Ramos (cell line): ENCODE data around the gene GLG1.
"Not testable (repeated sequence)": the region's sequence is repeated elsewhere in the genome, so short reads cannot be mapped to it uniquely, and the experiment has no call there.

ENCODE experiments used
- in situ Hi-C: fragments of 300-500 bp; cut with MboI; formaldehyde crosslinking; loops from one replicate; pipeline ENCODE4 v1.14.3; 2022; ENCODE audit warnings: low sequenced_read_pairs; ENCODE audit not compliant: unreplicated experiment

GLG1 gene

GRCh38 chr16:74451951-74452758 is 154.8 kb downstream of the GLG1 start:
- in situ Hi-C loops, result no loop called here

DNA sequence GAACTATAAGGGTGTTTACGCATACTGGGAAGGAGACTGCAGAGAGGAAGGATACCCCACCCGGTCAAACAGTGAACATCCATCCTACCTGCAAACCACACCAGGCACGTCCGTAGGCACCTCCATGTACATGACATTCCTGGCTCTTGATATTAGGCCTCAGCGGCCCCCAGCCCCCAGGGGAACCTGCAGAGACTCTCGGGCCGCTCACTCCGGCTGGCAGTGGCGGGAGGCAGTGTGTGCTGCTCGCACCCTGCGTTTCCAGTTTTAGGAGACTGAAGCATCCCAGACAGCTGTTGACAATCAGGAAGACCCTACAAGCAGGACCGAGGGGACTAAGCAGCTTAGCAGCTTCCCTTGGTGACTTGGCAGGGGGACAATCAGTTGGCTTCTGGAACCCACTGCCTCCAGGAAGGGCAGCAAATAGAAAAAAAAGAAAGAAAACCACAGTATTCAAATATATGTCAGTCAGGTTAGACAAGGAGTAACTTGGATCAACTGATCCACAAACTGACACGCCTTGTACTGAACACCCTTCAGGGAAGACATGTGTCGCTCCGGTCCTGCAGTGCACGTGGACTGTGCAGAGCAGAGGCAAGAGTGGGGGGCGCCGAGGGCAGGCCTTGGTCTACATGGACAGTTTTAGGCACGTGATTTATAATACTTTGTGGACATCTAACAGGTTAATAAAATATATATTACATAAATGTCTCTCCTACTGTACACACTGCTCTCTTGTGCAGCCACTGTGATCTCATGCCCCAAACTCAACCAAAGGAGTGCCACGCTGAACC is 155.8 kb downstream of the GLG1 start:
- in situ Hi-C loops, result no loop called here

DNA sequence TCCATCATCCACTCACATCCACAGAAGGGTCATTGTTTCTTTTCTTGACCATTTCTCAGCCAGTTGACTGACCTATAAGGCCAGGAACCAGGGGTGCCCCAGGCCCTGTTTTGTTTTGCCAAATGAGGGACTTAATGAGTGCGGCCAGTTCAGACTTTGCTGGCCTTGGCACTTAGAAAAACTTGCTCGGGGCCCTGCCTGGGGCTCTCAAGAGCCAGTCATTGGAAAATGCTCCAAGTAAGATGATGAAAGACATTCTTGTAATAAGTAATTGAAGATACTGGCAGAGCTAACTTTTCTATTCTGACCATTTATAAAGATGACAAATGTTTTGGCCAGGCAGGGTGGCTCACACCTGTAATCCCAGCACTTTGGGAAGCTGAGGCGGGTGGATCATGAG is 156.7 kb downstream of the GLG1 start:
- in situ Hi-C loops, result no loop called here

DNA sequence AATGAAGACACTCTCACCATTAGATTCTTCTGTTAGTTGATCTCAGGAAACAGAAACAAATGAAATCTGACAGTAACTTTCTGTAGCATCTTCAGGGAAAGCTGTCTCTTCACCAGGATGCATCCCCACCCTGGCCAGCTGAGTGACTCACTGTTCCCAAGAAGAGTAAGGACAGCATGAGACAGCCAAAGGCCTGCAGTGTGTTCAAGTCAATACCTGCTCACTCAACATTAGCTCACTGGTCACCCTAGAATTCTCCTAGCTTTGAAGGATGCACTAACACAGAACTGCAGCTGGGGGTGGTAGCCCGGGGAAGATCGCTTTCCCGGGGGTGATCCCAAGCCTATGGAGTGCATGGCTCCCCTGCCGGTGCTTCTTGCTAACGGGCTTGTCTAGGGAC is 157.4 kb downstream of the GLG1 start:
- in situ Hi-C loops, result no loop called here

DNA sequence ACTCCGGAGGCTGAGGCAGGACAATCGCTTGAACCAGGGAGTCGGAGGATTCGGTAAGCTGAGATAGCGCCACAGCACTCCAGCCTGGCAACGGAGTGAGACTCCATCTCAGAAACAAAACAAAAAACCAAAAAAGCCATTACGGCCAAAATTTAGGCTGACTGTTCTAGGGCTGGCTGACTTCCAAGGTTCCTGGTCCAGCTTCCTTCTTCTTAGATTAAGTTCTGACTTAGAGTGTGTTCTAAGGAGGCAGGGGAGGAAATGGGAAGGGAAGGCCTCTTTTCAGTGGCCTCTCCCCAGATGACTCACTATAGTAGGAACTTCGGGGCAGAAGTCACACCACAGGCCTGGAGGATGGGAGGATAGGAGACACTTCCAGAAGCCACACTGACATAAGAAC is 157.9 kb downstream of the GLG1 start:
- in situ Hi-C loops, result no loop called here

GRCh38 chr16:74447578-74447977 is 159.3 kb downstream of the GLG1 start:
- in situ Hi-C loops, result no loop called here

- in situ Hi-C loops, result no loop called here
Observed at GRCh38 chr16:74446866-74447265, 160.0 kb downstream of the GLG1 start.

DNA sequence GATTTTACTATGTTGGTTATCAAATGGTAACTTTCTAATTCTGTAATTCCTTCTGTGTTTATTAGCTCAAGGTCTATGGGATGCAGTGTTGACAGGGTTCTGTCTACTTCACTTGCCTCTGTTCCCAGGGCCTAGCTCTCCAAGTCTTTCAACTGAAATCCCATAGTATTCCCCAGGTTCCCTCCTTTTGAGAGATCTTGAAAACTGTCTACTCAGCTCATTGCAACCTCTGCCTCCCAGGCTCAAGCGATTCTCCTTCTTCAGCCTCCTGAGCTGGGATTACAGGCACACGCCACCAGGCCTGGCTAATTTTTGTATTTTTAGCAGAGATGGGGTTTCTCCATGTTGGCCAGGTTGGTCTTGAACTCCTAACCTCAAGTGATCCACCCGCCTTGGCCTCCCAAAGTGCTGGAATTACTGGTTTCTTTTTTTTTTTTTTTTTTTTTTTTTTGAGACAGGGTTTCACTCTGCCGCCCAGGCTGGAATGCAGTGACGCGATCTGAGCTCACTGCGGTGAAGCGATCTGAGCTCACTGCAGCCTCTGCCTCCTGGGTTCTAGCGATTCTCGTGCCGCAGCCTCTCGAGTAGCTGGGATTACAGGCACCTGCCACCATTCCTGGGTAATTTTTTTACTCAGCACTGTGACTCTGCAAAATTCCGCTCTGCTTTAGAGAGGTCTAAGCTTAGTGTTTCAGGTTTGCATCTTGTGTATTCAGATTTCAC is 163.1 kb downstream of the GLG1 start:
- in situ Hi-C loops, result not testable (repeated sequence)

- in situ Hi-C loops, result loop anchor here (10.0 kb wide), 1 partner anchor 125 kb away; no protein-coding TSS in a partner anchor
Observed at GRCh38 chr16:74439685-74440084, 167.2 kb downstream of the GLG1 start.

- in situ Hi-C loops, result loop anchor here (10.0 kb wide), 1 partner anchor 124 kb away; no protein-coding TSS in a partner anchor
Observed at GRCh38 chr16:74438492-74438979, 168.4 kb downstream of the GLG1 start.

GRCh38 chr16:74431516-74431915 is 175.4 kb downstream of the GLG1 start:
- in situ Hi-C loops, result loop anchor here (10.0 kb wide), 1 partner anchor 117 kb away; no protein-coding TSS in a partner anchor

GRCh38 chr16:74430036-74430712 is 176.7 kb downstream of the GLG1 start:
- in situ Hi-C loops, result loop anchor here (10.0 kb wide), 1 partner anchor 115 kb away; no protein-coding TSS in a partner anchor

DNA sequence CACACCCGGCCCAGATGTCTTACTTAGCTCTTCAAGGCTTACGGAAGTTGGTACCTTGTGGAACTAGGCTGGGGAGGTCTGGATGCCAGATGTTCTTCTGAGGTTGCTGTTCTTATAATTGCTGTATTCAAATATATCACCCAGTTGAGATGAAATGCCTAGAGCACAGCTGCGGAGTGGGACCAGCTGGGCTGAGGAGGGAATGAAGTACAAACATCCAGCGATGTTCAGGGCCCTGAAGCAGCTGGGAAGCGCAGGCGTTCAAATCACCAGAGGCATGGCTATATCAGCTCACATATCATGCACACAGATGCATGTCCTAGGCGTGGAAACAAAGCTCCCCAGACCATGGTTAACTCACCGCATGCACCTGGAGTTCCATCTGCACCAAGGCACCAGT is 178.4 kb downstream of the GLG1 start:
- in situ Hi-C loops, result not testable (repeated sequence)

DNA sequence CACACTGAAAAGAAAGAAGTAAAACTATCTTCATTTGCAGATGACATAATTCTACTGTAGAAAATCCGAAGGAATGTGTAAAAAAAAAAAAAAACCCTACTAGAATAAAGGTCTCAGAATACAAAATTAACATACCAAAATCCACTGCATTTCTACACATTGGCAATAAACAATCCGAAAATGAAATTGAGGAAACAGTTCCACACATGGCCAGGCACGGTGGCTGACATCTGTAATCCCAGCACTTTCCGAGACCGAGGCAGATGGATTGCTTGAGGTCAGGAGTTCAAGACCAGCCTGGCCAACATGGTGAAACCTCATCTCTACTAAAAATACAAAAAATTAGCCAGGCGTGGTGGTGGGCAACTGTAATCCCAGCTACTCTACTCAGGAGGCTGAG is 181.2 kb downstream of the GLG1 start:
- in situ Hi-C loops, result not testable (repeated sequence)

DNA sequence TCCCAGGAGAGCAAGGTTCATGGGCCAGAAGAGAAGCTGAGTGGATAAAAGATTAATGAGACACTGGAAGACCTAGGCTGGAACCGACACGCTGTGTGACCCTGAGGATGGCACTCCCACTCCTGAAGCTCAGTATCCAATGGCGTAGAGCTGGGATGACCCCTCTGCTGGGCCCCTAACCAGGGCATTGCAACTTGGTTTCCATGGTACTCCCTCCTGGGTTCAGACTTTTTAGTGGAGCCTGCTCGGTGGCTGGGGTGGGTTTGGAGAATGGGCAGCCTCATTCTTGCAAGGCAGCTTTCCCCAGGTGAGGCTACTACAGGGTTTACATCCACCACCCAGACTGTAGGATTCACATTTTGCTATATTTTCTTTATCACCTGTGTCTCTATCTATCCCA is 183.2 kb downstream of the GLG1 start:
- in situ Hi-C loops, result not testable (repeated sequence)

DNA sequence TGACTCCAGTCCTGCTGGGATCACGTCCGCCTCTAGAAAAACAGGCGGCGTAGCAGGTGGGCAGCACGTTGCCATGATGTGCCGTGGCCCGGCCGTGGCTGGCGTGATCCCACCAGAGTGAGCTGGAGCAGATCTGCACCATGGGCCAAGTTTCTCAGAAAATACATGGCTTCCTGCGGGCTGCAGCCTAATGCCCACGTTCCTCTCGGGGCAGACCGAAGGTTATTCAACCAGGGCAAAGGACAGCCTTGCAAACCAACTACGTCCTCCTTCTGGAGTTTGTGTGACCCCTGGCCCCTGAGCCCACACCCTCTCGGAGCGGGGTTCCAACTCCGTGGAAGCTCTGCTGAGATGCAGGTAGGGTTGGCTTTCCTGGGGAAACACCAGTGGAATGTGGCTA is 184.8 kb downstream of the GLG1 start:
- in situ Hi-C loops, result not testable (repeated sequence)

- in situ Hi-C loops, result not testable (repeated sequence)
Observed at GRCh38 chr16:74421482-74421785, 185.5 kb downstream of the GLG1 start.

GRCh38 chr16:74420612-74421481 is 186.1 kb downstream of the GLG1 start, which contains the start of gene CLEC18B:
CLEC18B (minus strand) TSS chr16:74421478; CDS start chr16:74421270, 208 bp downstream.
- in situ Hi-C loops, result not testable (repeated sequence)

GRCh38 chr16:74419811-74420210 is 187.1 kb downstream of the GLG1 start:
- in situ Hi-C loops, result not testable (repeated sequence)
